GM18951 (cell line): ENCODE data around the gene KLHL30.
A peak's percentile ranks its signal among the peaks of the same experiment; 100 is the strongest.
"Not testable (repeated sequence)": the region's sequence is repeated elsewhere in the genome, so short reads cannot be mapped to it uniquely, and the experiment has no call there.

Source experiments
- POLR2A ChIP-seq: IDR thresholded peaks from 4 replicates; pipeline ENCODE4 v1.6.1; 2011; ENCODE audit warnings: mild to moderate bottlenecking; ENCODE audit not compliant: insufficient read length, insufficient read depth; ENCODE audit errors: extremely low read depth
- in situ Hi-C: fragments of 300-500 bp; cut with MboI; formaldehyde crosslinking; loops from one replicate; pipeline ENCODE4 v1.12.0; 2022; ENCODE audit warnings: low sequenced_read_pairs, mixed read lengths, inconsistent platforms; ENCODE audit not compliant: unreplicated experiment

Gene KLHL30

GRCh38 chr2:238105506-238106338, 32.7 kb upstream of the KLHL30 start:
- no peak for TF ChIP-seq POLR2A
- in situ Hi-C loops, result no loop called here

- TF ChIP-seq POLR2A, result no peak
- in situ Hi-C loops, result no loop called here
Observed at GRCh38 chr2:238106339-238106697, 32.1 kb upstream of the KLHL30 start.

- in situ Hi-C loops, result no loop called here
Observed at GRCh38 chr2:238106698-238107524, 31.6 kb upstream of the KLHL30 start.

GRCh38 chr2:238107525-238108422, 30.7 kb upstream of the KLHL30 start:
- in situ Hi-C loops, result no loop called here

More at GRCh38 chr2:238106698-238107524, 31.6 kb upstream of the KLHL30 start:
- no peak for TF ChIP-seq POLR2A

GRCh38 chr2:238108423-238109183, 29.9 kb upstream of the KLHL30 start:
- in situ Hi-C loops, result no loop called here
- peak; percentile 36 for TF ChIP-seq POLR2A

More at GRCh38 chr2:238107525-238108422, 30.7 kb upstream of the KLHL30 start:
- no peak for TF ChIP-seq POLR2A

GRCh38 chr2:238113611-238114010, 24.9 kb upstream of the KLHL30 start:
- in situ Hi-C loops, result no loop called here
- TF ChIP-seq POLR2A, result no peak

- in situ Hi-C loops, result no loop called here
Observed at GRCh38 chr2:238114331-238114841, 24.1 kb upstream of the KLHL30 start.

GRCh38 chr2:238114851-238115660, 23.4 kb upstream of the KLHL30 start:
- in situ Hi-C loops, result no loop called here

More at GRCh38 chr2:238114331-238114841, 24.1 kb upstream of the KLHL30 start:
- no peak for TF ChIP-seq POLR2A

GRCh38 chr2:238115709-238116108, 22.8 kb upstream of the KLHL30 start:
- in situ Hi-C loops, result not testable (repeated sequence)

More at GRCh38 chr2:238114851-238115660, 23.4 kb upstream of the KLHL30 start:
- no peak for TF ChIP-seq POLR2A

- TF ChIP-seq POLR2A, result no peak
- in situ Hi-C loops, result no loop called here
Observed at GRCh38 chr2:238116298-238117198, 21.9 kb upstream of the KLHL30 start.
